HEK293 (cell line): ENCODE results near the gene ITGB3.

Source experiments
- CTCF ChIP-seq: fragments of 450-650 bp; formaldehyde crosslinking; IDR thresholded peaks from 2 replicates; pipeline ENCODE4 v1.5.1; 2016; ENCODE audit warnings: missing biosample characterization, missing genetic modification characterization
- HIC1 ChIP-seq: fragments of 450-650 bp; formaldehyde crosslinking; IDR thresholded peaks from 2 replicates; pipeline ENCODE4 v1.5.1; 2016; ENCODE audit warnings: missing biosample characterization, missing genetic modification characterization
- YY1 ChIP-seq: fragments of 450-650 bp; formaldehyde crosslinking; IDR thresholded peaks from 2 replicates; pipeline ENCODE4 v1.5.1; 2018; ENCODE audit warnings: missing biosample characterization, missing genetic modification characterization
- ZFP69B ChIP-seq: fragments of 450-650 bp; formaldehyde crosslinking; IDR thresholded peaks from 2 replicates; pipeline ENCODE4 v1.5.1; 2016; ENCODE audit warnings: missing biosample characterization, missing genetic modification characterization
- ZNF658 ChIP-seq: fragments of 450-650 bp; formaldehyde crosslinking; IDR thresholded peaks from 2 replicates; pipeline ENCODE4; 2016; ENCODE audit warnings: missing biosample characterization, missing genetic modification characterization
- ZNF792 ChIP-seq: fragments of 450-650 bp; formaldehyde crosslinking; IDR thresholded peaks from 2 replicates; pipeline ENCODE4 v1.5.1; 2016; ENCODE audit warnings: missing biosample characterization, missing genetic modification characterization
- TF ChIP-seq, protein P1 (sequence below): fragments of 450-650 bp; formaldehyde crosslinking; IDR thresholded peaks from 2 replicates; pipeline ENCODE4 v1.5.1; 2016; ENCODE audit warnings: missing biosample characterization, missing genetic modification characterization
- TF ChIP-seq, protein P2 (sequence below): fragments of 450-650 bp; formaldehyde crosslinking; optimal IDR thresholded peaks from 2 replicates; pipeline ENCODE3; 2016; ENCODE audit warnings: missing biosample characterization, mild to moderate bottlenecking, missing genetic modification characterization

DNA sequence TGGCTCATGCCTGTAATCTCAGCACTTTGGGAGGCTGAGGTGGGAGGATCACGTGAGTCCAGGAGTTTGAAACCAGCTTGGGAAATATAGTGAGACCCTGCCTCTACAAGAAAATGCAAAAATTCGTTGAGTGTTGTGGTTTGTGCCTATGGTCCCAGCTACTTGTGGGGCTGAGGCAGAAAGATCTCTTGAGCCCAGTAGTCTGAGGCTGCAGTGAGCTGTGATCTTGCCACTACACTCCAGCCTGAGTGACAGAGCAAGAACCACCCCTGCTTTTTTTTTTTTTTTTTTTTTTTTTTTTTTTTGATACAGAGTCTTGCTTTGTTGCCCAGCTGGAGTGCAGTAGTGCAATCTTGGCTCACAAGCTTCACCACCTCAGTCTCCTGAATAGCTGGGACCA, 34.0 kb downstream of the ITGB3 start:
- TF ChIP-seq CTCF (tag by site-specific recombination) = no peak
- TF ChIP-seq, protein P1, sequence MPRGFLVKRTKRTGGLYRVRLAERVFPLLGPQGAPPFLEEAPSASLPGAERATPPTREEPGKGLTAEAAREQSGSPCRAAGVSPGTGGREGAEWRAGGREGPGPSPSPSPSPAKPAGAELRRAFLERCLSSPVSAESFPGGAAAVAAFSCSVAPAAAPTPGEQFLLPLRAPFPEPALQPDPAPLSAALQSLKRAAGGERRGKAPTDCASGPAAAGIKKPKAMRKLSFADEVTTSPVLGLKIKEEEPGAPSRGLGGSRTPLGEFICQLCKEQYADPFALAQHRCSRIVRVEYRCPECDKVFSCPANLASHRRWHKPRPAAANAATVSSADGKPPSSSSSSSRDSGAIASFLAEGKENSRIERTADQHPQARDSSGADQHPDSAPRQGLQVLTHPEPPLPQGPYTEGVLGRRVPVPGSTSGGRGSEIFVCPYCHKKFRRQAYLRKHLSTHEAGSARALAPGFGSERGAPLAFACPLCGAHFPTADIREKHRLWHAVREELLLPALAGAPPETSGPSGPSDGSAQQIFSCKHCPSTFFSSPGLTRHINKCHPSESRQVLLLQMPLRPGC (tag by site-specific recombination) = no peak
- TF ChIP-seq HIC1 (tag by site-specific recombination) = no peak
- TF ChIP-seq ZNF658 (tag by site-specific recombination) = no peak
- TF ChIP-seq ZNF792 = no peak
- TF ChIP-seq, protein P2, sequence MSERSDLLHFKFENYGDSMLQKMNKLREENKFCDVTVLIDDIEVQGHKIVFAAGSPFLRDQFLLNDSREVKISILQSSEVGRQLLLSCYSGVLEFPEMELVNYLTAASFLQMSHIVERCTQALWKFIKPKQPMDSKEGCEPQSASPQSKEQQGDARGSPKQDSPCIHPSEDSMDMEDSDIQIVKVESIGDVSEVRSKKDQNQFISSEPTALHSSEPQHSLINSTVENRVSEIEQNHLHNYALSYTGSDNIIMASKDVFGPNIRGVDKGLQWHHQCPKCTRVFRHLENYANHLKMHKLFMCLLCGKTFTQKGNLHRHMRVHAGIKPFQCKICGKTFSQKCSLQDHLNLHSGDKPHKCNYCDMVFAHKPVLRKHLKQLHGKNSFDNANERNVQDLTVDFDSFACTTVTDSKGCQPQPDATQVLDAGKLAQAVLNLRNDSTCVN (tag by site-specific recombination) = no peak
- TF ChIP-seq ZFP69B (tag by site-specific recombination) = no peak
- TF ChIP-seq YY1 (tag by site-specific recombination) = no peak
